SK-N-SH (cell line): Measurements from ENCODE around the gene DNAH5. TPM values are rescaled to one million over a fixed set of nuclear protein-coding genes. Genes with fewer than 3 reads are reported as not detected.

Experiments used
- CTCF ChIA-PET: fragments of 300-600, 350-600 bp; formaldehyde crosslinking; extraction: SDS; loops from one replicate; lab custom pipeline; 2021; lab: Yijun Ruan, JAX
- POLR2A ChIA-PET: fragments of 350-600 bp; sonication (Branson Sonifier 250); formaldehyde crosslinking; extraction: SDS; loops from one replicate; lab custom pipeline; 2020; ENCODE audit warnings: antibody characterized with exemption, inconsistent platforms; lab: Yijun Ruan, JAX
- DNase-seq: peaks from one replicate; pipeline ENCODE4 v3.0.0; 2012
- H2AFZ ChIP-seq: fragments of 200-600 bp; sonication (generic); 2 replicates; pipeline ENCODE4 v1.8.1; 2016; ENCODE audit warnings: antibody characterized with exemption, mild to moderate bottlenecking, low read depth
- H3F3A ChIP-seq: fragments of 200-600 bp; sonication (generic); replicated peaks from 2 replicates; pipeline ENCODE3; 2016; ENCODE audit warnings: antibody characterized with exemption, mild to moderate bottlenecking; ENCODE audit not compliant: insufficient read depth
- H3K27ac ChIP-seq, 2 experiments: fragments of 200-500 bp in 1 of 2; fragments of 200-600 bp in 1 of 2; sonication (Bioruptor generic) in 1 of 2; sonication (generic), shearing (Covaris generic) in 1 of 2; 2 replicates each; pipeline versions ENCODE4 v1.5.1 to v1.6.1; 2014 to 2016; ENCODE audit warnings: low read depth in 2 of 2, inconsistent platforms in 1 of 2, low read length in 1 of 2, mild to moderate bottlenecking in 1 of 2, mixed read lengths in 1 of 2
- H3K27me3 ChIP-seq: fragments of 200-600 bp; sonication (generic), shearing (Covaris generic); 2 replicates; pipeline ENCODE4 v1.6.1; 2016; ENCODE audit warnings: mixed run types; ENCODE audit not compliant: insufficient read depth
- H3K36me3 ChIP-seq, 2 experiments: fragments of 200-500 bp in 1 of 2; fragments of 200-600 bp in 1 of 2; sonication (Bioruptor generic) in 1 of 2; sonication (generic) in 1 of 2; replicated peaks in 1 of 2; 2 replicates each; pipeline versions ENCODE3 to v1.5.1; 2014 to 2016; ENCODE audit warnings: low read length in 1 of 2, mild to moderate bottlenecking in 1 of 2; ENCODE audit not compliant: insufficient read depth in 2 of 2, control insufficient read depth in 1 of 2
- H3K4me1 ChIP-seq, 2 experiments: fragments of 200-500 bp in 1 of 2; fragments of 200-600 bp in 1 of 2; sonication (Bioruptor generic) in 1 of 2; sonication (generic), shearing (Covaris generic) in 1 of 2; 2 replicates each; pipeline versions ENCODE4 v1.5.1 to v1.6.1; 2014 to 2016; ENCODE audit warnings: low read depth in 1 of 2, low read length in 1 of 2, mixed run types in 1 of 2; ENCODE audit not compliant: insufficient read depth in 2 of 2, control insufficient read depth in 1 of 2
- H3K4me2 ChIP-seq: fragments of 200-600 bp; sonication (generic), shearing (Covaris generic); 2 replicates; pipeline ENCODE4 v1.6.1; 2017; ENCODE audit warnings: mixed run types
- H3K4me3 ChIP-seq, 2 experiments: fragments of 200-500 bp in 1 of 2; fragments of 200-600 bp in 1 of 2; sonication (Bioruptor generic) in 1 of 2; sonication (generic), shearing (Covaris generic) in 1 of 2; 2 replicates each; pipeline versions ENCODE4 v1.5.1 to v1.8.1; 2014 to 2016; ENCODE audit warnings: low read depth in 2 of 2, inconsistent platforms in 1 of 2, low read length in 1 of 2, mild to moderate bottlenecking in 1 of 2, mixed read lengths in 1 of 2, moderate library complexity in 1 of 2
- H3K79me2 ChIP-seq: fragments of 200-600 bp; sonication (generic); 2 replicates; pipeline ENCODE4 v1.8.1; 2017; ENCODE audit warnings: mild to moderate bottlenecking; ENCODE audit not compliant: insufficient read depth
- H3K9ac ChIP-seq: fragments of 200-600 bp; sonication (generic); 2 replicates; pipeline ENCODE4 v1.6.1; 2017; ENCODE audit warnings: mixed run types
- H3K9me2 ChIP-seq: fragments of 200-600 bp; sonication (generic); 2 replicates; pipeline ENCODE4 v1.6.1; 2017; ENCODE audit warnings: mixed run types
- H3K9me3 ChIP-seq: fragments of 200-600 bp; sonication (generic); 2 replicates; pipeline ENCODE4 v1.6.1; 2017; ENCODE audit warnings: mixed run types, mild to moderate bottlenecking, moderate library complexity
- H4K20me1 ChIP-seq: fragments of 200-600 bp; sonication (generic); 2 replicates; pipeline ENCODE4 v1.6.1; 2017; ENCODE audit warnings: mild to moderate bottlenecking, mixed run types; ENCODE audit not compliant: insufficient read depth
- EP300 ChIP-seq, 2 experiments: IDR thresholded peaks; 2 replicates each; pipeline versions ENCODE4 v1.4.0 to v1.6.1; 2012; ENCODE audit warnings: borderline replicate concordance in 1 of 2, low read depth in 1 of 2, low read length in 1 of 2
- FOSL2 ChIP-seq: IDR thresholded peaks from 2 replicates; pipeline ENCODE4 v1.4.0; 2012; ENCODE audit warnings: low read depth, mild to moderate bottlenecking, moderate library complexity, borderline replicate concordance
- FOXM1 ChIP-seq: IDR thresholded peaks from 2 replicates; pipeline ENCODE4 v1.4.0; 2012; ENCODE audit warnings: low read depth, mild to moderate bottlenecking
- JUND ChIP-seq: IDR thresholded peaks from 2 replicates; pipeline ENCODE4 v1.4.0; 2012
- NFIC ChIP-seq: IDR thresholded peaks from 2 replicates; pipeline ENCODE4 v1.4.0; 2012; ENCODE audit warnings: borderline replicate concordance
- NRF1 ChIP-seq: IDR thresholded peaks from 2 replicates; pipeline ENCODE4 v1.6.1; 2012; ENCODE audit warnings: low read depth, mild to moderate bottlenecking, low read length
- RAD21 ChIP-seq: IDR thresholded peaks from 2 replicates; pipeline ENCODE4 v1.6.1; 2012; ENCODE audit warnings: mild to moderate bottlenecking, low read length
- RCOR1 ChIP-seq: fragments of 150-350 bp; IDR thresholded peaks from 2 replicates; pipeline ENCODE4 v1.6.1; 2017; ENCODE audit warnings: antibody characterized with exemption, low read length
- RFX5 ChIP-seq: IDR thresholded peaks from 2 replicates; pipeline ENCODE4 v1.6.1; 2012; ENCODE audit warnings: mild to moderate bottlenecking, improper control_type of control experiment, low read length
- SIN3A ChIP-seq: IDR thresholded peaks from 2 replicates; pipeline ENCODE4 v1.6.1; 2012; ENCODE audit warnings: low read depth, mild to moderate bottlenecking, low read length, moderate library complexity, borderline replicate concordance
- TCF12 ChIP-seq: IDR thresholded peaks from 2 replicates; pipeline ENCODE4 v1.4.0; 2012
- TEAD4 ChIP-seq: IDR thresholded peaks from 2 replicates; pipeline ENCODE4 v1.4.0; 2012; ENCODE audit warnings: mild to moderate bottlenecking, borderline replicate concordance; ENCODE audit not compliant: insufficient read depth
- polyA plus RNA-seq, 3 experiments: library from polyadenylated mRNA; depleted of rRNA; stranded (reverse); fragments of >200 nt; gene quantifications; 2 replicates each; pipeline ENCODE4 v1.2.3, GENCODE V29; 2012
- TF ChIP-seq, protein P1 (sequence below): fragments of 150-350 bp; IDR thresholded peaks from 2 replicates; pipeline ENCODE4 v1.6.1; 2016; ENCODE audit warnings: mild to moderate bottlenecking, low read depth, low read length
- TF ChIP-seq, protein P2 (sequence below): IDR thresholded peaks from 2 replicates; pipeline ENCODE4 v1.4.0; 2012; ENCODE audit warnings: low read depth, borderline replicate concordance
- TF ChIP-seq, protein P3 (sequence below): IDR thresholded peaks from 2 replicates; pipeline ENCODE4 v1.4.0; 2012; ENCODE audit warnings: low read depth, borderline replicate concordance
- TF ChIP-seq, protein P4 (sequence below): fragments of 150-350 bp; IDR thresholded peaks from 2 replicates; pipeline ENCODE4 v1.6.1; 2017; ENCODE audit warnings: antibody characterized with exemption, low read length, low read depth, borderline replicate concordance

The DNAH5 gene
- polyA plus RNA-seq, 1 of the 3 experiments (the other 2 are of a cell fraction): 0.74 TPM

DNA sequence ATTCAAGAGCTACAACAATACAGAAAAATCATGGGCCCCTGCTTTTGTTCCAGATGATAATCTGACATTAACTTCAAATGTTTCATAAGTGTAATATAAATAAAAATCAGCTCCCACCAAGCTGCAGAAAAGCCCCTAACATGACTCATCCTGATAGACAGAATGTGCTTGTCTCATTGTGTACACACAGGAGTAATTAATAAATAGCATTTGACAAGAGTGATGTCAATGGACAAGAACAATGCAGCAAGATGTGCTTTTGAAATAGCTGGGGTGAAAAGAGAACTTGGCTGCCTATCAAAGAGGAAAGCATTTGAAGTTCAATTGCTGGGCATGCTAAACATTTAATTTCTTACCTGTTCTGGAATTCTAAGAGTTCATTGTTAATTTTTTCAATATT is 79.2 kb downstream of the DNAH5 start:
- Histone ChIP-seq H3K4me1 (no peaks in the 10 kb centered on the region), H3K27me3 (no peaks in the 10 kb centered on the region), H3K9me2 (0 out of 2 replicates have a peak, but pooled peaks cover 2% of the 10 kb centered on the region), H2AFZ (no peak overlapping the region), H3K9me3 (no peaks in the 10 kb centered on the region), H3K79me2 (no peaks in the 10 kb centered on the region), H3K36me3 (no peaks in the 10 kb centered on the region), H3F3A (no peaks in the 10 kb centered on the region), H4K20me1 (no peaks in the 10 kb centered on the region), H3K4me2 (no peak overlapping the region), H3K4me3 (no peak overlapping the region), H3K27ac (no peak overlapping the region), H3K9ac (no peak overlapping the region)
- no peak for DNase-seq
- POLR2A ChIA-PET: no interaction called here
- TF ChIP-seq, protein P1, sequence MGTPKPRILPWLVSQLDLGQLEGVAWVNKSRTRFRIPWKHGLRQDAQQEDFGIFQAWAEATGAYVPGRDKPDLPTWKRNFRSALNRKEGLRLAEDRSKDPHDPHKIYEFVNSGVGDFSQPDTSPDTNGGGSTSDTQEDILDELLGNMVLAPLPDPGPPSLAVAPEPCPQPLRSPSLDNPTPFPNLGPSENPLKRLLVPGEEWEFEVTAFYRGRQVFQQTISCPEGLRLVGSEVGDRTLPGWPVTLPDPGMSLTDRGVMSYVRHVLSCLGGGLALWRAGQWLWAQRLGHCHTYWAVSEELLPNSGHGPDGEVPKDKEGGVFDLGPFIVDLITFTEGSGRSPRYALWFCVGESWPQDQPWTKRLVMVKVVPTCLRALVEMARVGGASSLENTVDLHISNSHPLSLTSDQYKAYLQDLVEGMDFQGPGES: no peak
- TF ChIP-seq JUND (no peak), FOXM1 (no peak), RAD21 (no peak), SIN3A (no peak), TCF12 (no peak), RFX5 (no peak), EP300 (IDR thresholded peaks at IDR 0.05; ENCODE audit: borderline replicate concordance in 1 of 2, low read depth in 1 of 2, low read length in 1 of 2) (no peak), NFIC (no peak), RCOR1 (no peak), FOSL2 (no peak), TEAD4 (no peak), NRF1 (no peak)
- TF ChIP-seq, protein P2, sequence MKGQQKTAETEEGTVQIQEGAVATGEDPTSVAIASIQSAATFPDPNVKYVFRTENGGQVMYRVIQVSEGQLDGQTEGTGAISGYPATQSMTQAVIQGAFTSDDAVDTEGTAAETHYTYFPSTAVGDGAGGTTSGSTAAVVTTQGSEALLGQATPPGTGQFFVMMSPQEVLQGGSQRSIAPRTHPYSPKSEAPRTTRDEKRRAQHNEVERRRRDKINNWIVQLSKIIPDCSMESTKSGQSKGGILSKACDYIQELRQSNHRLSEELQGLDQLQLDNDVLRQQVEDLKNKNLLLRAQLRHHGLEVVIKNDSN: no peak
- TF ChIP-seq, protein P3, sequence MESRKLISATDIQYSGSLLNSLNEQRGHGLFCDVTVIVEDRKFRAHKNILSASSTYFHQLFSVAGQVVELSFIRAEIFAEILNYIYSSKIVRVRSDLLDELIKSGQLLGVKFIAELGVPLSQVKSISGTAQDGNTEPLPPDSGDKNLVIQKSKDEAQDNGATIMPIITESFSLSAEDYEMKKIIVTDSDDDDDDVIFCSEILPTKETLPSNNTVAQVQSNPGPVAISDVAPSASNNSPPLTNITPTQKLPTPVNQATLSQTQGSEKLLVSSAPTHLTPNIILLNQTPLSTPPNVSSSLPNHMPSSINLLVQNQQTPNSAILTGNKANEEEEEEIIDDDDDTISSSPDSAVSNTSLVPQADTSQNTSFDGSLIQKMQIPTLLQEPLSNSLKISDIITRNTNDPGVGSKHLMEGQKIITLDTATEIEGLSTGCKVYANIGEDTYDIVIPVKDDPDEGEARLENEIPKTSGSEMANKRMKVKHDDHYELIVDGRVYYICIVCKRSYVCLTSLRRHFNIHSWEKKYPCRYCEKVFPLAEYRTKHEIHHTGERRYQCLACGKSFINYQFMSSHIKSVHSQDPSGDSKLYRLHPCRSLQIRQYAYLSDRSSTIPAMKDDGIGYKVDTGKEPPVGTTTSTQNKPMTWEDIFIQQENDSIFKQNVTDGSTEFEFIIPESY: no peak
- TF ChIP-seq, protein P4, sequence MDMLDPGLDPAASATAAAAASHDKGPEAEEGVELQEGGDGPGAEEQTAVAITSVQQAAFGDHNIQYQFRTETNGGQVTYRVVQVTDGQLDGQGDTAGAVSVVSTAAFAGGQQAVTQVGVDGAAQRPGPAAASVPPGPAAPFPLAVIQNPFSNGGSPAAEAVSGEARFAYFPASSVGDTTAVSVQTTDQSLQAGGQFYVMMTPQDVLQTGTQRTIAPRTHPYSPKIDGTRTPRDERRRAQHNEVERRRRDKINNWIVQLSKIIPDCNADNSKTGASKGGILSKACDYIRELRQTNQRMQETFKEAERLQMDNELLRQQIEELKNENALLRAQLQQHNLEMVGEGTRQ: no peak
- CTCF ChIA-PET: no interaction called here
